ENCODE data around the gene NUP98. TPM values are rescaled to one million over a fixed set of nuclear protein-coding genes. Genes with fewer than 3 reads are reported as not detected.

The NUP98 gene
- total RNA-seq = 10 to 100 TPM; 29.7 to 69.0 (median 34.3) TPM
- long read RNA-seq, partial matches to known transcripts = 1 of 3 reads
- long read RNA-seq, other reads (novel, unspliced or antisense) = 2 of 3 reads

- peak within 1 kb of the TSS; percentile 96 to 99 (median 98) for H3K27ac ChIP-seq
- H3K4me3 ChIP-seq = peak within 1 kb of the TSS; percentile 78 to 98 (median 86)
- WGBS (ENCODE audit: insufficient coverage, low coverage, low lambda C conversion rate, missing lambda C conversion rate) = 0% methylated on average over 12 of the region's 86 CpGs
- H3K4me1 ChIP-seq = peaks cover 0 to 15% (median 7%) of the 10 kb centered on the region in 4 donors
- ATAC-seq (peak; percentile 94 to 97 (median 94)), DNase-seq (peak; percentile 99 to 100 (median 100))
- no peaks in the 10 kb centered on the region for H3K27me3 ChIP-seq
- TF ChIP-seq CTCF (IDR thresholded peaks at IDR 0.05) (no peak), POLR2A (IDR thresholded peaks at IDR 0.05) (peak; percentile 98)
- intact Hi-C loops (cut with DNase I) = no loop called here
- H3K9me3 ChIP-seq = no peaks in the 10 kb centered on the region
- H3K36me3 ChIP-seq = peaks cover 0 to 8% (median under 1%) of the 10 kb centered on the region in 4 donors
These were observed at the start of gene NUP98 for GRCh38 chr11:3797329-3798090. TSS of gene NUP98 (minus strand) at chr11:3797554. CDS start at chr11:3782117, 15,437 bp downstream.

- DNase-seq = no peak
- Histone ChIP-seq H3K4me3 (no peak overlapping the region), H3K27me3 (no peaks in the 10 kb centered on the region), H3K36me3 (no peaks in the 10 kb centered on the region), H3K27ac (no peak overlapping the region), H3K9me3 (no peaks in the 10 kb centered on the region), H3K4me1 (peaks cover 0 to 8% (median 3%) of the 10 kb centered on the region in 4 donors)
- ATAC-seq = no peak
- 100% methylated on average over 2 of the region's 3 CpGs for WGBS (ENCODE audit: insufficient coverage, low coverage, low lambda C conversion rate, missing lambda C conversion rate)
- intact Hi-C loops (cut with DNase I) = no loop called here
- TF ChIP-seq CTCF (IDR thresholded peaks at IDR 0.05) = no peak
- TF ChIP-seq POLR2A (IDR thresholded peaks at IDR 0.05) = no peak
These were observed 48.3 kb upstream of the NUP98 start for GRCh38 chr11:3845670-3846069.

GRCh38 chr11:3845246-3845645 is 47.9 kb upstream of the NUP98 start:
- DNase-seq (no peak), ATAC-seq (no peak)
- intact Hi-C loops (cut with DNase I) = no loop called here
- Histone ChIP-seq H3K4me3 (no peak overlapping the region), H3K27me3 (no peaks in the 10 kb centered on the region), H3K4me1 (peaks cover 0 to 8% (median 3%) of the 10 kb centered on the region in 4 donors), H3K9me3 (no peaks in the 10 kb centered on the region), H3K36me3 (no peaks in the 10 kb centered on the region), H3K27ac (no peak overlapping the region)
- no CpG with 5 or more reads among the region's 1 CpG for WGBS (ENCODE audit: insufficient coverage, low coverage, low lambda C conversion rate, missing lambda C conversion rate)
- TF ChIP-seq POLR2A (IDR thresholded peaks at IDR 0.05) = no peak
- TF ChIP-seq CTCF (IDR thresholded peaks at IDR 0.05) = no peak

- TF ChIP-seq POLR2A (IDR thresholded peaks at IDR 0.05) = no peak
- no peak for TF ChIP-seq CTCF (IDR thresholded peaks at IDR 0.05)
- Histone ChIP-seq H3K4me3 (no peak overlapping the region), H3K9me3 (no peaks in the 10 kb centered on the region), H3K36me3 (no peaks in the 10 kb centered on the region), H3K27me3 (no peaks in the 10 kb centered on the region), H3K4me1 (peaks cover 0 to 8% (median 3%) of the 10 kb centered on the region in 4 donors), H3K27ac (no peak overlapping the region)
- ATAC-seq (no peak), DNase-seq (no peak)
- intact Hi-C loops (cut with DNase I) = no loop called here
- WGBS (ENCODE audit: insufficient coverage, low coverage, low lambda C conversion rate, missing lambda C conversion rate) = 90% methylated on average over 3 of the region's 3 CpGs
These were observed 46.0 kb upstream of the NUP98 start for GRCh38 chr11:3843326-3843725.

All from right lobe of liver (tissue), 6 donors.